ENCODE data around the gene YJEFN3. TPM values are rescaled to one million over a fixed set of nuclear protein-coding genes. Genes with fewer than 3 reads are reported as not detected.

Gene YJEFN3
- total RNA-seq, 1 donor from 2014 or later, result 4.0 TPM

GRCh38 chr19:19520989-19521388, 7.7 kb upstream of the YJEFN3 start:
- Mint-ChIP-seq H3K4me3 (ENCODE audit: unreplicated experiment) (no peak overlapping the region), H3K4me1 (ENCODE audit: low read depth) (peaks cover 17% of the 10 kb centered on the region), H3K27ac (ENCODE audit: unreplicated experiment) (no peak overlapping the region)

GRCh38 chr19:19523177-19523576, 5.5 kb upstream of the YJEFN3 start:
- Mint-ChIP-seq H3K27ac (ENCODE audit: unreplicated experiment) (no peak overlapping the region), H3K27me3 (ENCODE audit: low read depth) (no peaks in the 10 kb centered on the region), H3K4me3 (ENCODE audit: unreplicated experiment) (no peak overlapping the region), H3K4me1 (ENCODE audit: low read depth) (peaks cover 4% of the 10 kb centered on the region), H3K9me3 (ENCODE audit: low read depth) (no peaks in the 10 kb centered on the region), H3K36me3 (ENCODE audit: low read depth) (peaks cover 11% of the 10 kb centered on the region)
- no peak for TF ChIP-seq CTCF (IDR thresholded peaks at IDR 0.05)
- no peak for DNase-seq (ENCODE audit: low spot score)

More at GRCh38 chr19:19520989-19521388, 7.7 kb upstream of the YJEFN3 start:
- Mint-ChIP-seq H3K9me3 (ENCODE audit: low read depth) (no peaks in the 10 kb centered on the region), H3K27me3 (ENCODE audit: low read depth) (no peaks in the 10 kb centered on the region), H3K36me3 (ENCODE audit: low read depth) (peaks cover 9% of the 10 kb centered on the region)
- DNase-seq (ENCODE audit: low spot score), result no peak
- TF ChIP-seq CTCF (IDR thresholded peaks at IDR 0.05), result no peak

DNA sequence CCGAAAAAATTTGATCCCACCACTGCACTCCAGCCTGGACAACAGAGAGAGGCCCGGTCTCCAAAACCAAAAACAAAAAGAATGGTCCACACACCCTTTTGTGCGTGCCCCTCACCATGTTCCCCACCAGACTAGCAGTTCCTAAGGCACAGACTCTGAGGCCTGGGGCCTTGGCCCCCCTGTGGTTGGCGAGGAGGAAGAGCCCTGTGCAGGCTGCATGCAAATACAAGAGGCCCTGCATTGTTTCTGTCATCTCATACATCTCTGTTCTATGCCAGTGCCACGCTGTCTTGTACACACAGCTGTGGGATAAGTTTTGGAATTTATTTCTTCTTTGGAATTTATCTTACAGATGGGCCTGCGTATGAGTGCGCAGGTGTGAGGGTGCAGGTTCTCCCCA, 4.7 kb upstream of the YJEFN3 start:
- DNase-seq (ENCODE audit: low spot score), result no peak
- Mint-ChIP-seq H3K4me3 (ENCODE audit: unreplicated experiment) (no peak overlapping the region), H3K9me3 (ENCODE audit: low read depth) (no peaks in the 10 kb centered on the region), H3K27ac (ENCODE audit: unreplicated experiment) (no peak overlapping the region), H3K36me3 (ENCODE audit: low read depth) (peaks cover 11% of the 10 kb centered on the region), H3K4me1 (ENCODE audit: low read depth) (peaks cover 3% of the 10 kb centered on the region), H3K27me3 (ENCODE audit: low read depth) (no peaks in the 10 kb centered on the region)
- TF ChIP-seq CTCF (IDR thresholded peaks at IDR 0.05), result no peak

DNA sequence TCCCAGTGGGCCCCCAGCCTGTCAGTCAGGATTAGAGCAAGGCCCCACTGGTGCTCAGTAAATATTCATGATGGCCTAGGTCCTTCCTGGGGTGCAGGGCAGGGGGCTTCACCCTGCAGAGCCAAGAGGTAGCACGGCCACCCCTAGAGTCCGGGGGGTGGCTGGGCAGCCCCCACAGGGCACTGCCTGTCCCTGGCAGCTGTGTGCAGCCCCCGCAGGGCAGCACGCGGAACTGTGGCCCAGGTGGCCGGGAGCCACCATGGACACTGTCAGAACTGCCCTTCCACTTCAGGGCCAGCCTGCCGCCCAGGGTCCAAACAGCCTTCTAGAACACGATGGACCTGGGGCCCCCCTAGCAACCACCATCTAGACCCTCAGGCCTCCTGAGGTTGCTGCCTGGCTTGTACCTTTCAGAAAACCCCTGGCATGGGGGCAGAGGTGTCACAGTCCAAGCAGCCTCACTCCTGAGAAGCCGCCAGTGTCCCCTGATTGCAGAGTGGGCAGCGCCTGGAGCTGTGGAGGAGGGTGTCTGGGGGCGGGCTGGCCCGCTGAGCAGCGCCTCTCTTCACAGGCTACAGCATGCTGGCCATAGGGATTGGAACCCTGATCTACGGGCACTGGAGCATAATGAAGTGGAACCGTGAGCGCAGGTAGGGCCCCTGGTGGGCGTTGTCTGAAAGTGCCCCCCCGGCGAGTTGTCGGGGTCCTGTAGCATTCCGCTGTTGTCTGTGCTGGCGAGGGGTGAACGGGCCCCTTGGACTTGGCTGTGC, 2.9 kb upstream of the YJEFN3 start:
- H3K27ac Mint-ChIP-seq (ENCODE audit: unreplicated experiment), result no peak overlapping the region
- TF ChIP-seq CTCF (IDR thresholded peaks at IDR 0.05), result no peak
- H3K27me3 Mint-ChIP-seq (ENCODE audit: low read depth), result no peaks in the 10 kb centered on the region
- DNase-seq (ENCODE audit: low spot score), result no peak
- H3K4me1 Mint-ChIP-seq (ENCODE audit: low read depth), result peaks cover 18% of the 10 kb centered on the region
- H3K36me3 Mint-ChIP-seq (ENCODE audit: low read depth), result peaks cover 3% of the 10 kb centered on the region
- H3K9me3 Mint-ChIP-seq (ENCODE audit: low read depth), result no peaks in the 10 kb centered on the region
- no peak overlapping the region for H3K4me3 Mint-ChIP-seq (ENCODE audit: unreplicated experiment)

- H3K4me3 Mint-ChIP-seq (ENCODE audit: unreplicated experiment), result no peak overlapping the region
- no peak overlapping the region for H3K27ac Mint-ChIP-seq (ENCODE audit: unreplicated experiment)
- DNase-seq (ENCODE audit: low spot score), result no peak
- H3K36me3 Mint-ChIP-seq (ENCODE audit: low read depth), result peaks cover 2% of the 10 kb centered on the region
- H3K27me3 Mint-ChIP-seq (ENCODE audit: low read depth), result no peaks in the 10 kb centered on the region
- H3K9me3 Mint-ChIP-seq (ENCODE audit: low read depth), result no peaks in the 10 kb centered on the region
- TF ChIP-seq CTCF (IDR thresholded peaks at IDR 0.05), result no peak
- H3K4me1 Mint-ChIP-seq (ENCODE audit: low read depth), result peaks cover 21% of the 10 kb centered on the region
Measured at GRCh38 chr19:19526581-19527370, 1.9 kb upstream of the YJEFN3 start.
